HG03354 (cell line): Measurements from ENCODE around the gene SEL1L3.

Source experiments
- ATAC-seq: cut with Tn5 transposase; IDR thresholded peaks from one replicate; pipeline ENCODE4 v1.9.1; 2021; ENCODE audit warnings: mild to moderate bottlenecking; ENCODE audit not compliant: unreplicated experiment, poor library complexity, severe bottlenecking

The SEL1L3 gene

DNA sequence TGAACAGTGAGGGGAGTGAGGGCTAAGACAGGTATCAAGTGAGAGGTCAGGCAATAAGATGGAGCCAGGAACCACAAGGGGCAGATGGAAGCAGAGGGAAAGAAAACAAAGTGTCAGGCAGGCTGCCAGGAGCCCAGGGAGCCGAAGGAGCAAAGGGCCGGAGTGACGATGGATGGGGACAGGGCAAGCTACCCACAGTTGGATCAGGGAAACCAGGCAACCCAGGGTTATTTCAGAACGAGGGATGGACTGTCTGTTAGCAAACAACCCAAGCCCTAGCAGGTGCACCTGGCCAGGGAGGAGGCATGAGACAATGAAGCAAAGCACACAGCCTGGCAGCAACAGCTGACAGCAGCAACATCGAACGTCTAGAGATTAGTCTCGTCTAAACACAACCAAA, 39.2 kb downstream of the SEL1L3 start:
- ATAC-seq = no peak

DNA sequence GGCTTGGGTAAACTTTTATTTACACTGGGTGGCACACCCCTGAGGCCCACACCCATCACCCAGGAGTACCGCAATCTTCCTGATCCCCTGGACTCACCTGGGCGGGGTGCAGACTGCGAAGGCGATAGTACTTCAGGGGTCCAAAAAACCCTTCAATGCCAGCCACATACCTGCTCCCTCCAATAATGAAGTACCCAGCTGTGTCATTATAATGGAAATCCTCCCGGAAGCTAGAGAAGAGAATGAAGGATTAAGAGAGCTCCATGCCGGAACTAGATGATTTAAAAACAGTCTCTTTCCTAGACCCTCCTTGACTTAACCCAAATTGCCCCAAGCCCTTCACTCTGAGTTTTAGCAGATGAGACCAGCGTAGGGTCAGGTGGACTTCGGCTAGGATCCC, 40.9 kb downstream of the SEL1L3 start:
- no peak for ATAC-seq

DNA sequence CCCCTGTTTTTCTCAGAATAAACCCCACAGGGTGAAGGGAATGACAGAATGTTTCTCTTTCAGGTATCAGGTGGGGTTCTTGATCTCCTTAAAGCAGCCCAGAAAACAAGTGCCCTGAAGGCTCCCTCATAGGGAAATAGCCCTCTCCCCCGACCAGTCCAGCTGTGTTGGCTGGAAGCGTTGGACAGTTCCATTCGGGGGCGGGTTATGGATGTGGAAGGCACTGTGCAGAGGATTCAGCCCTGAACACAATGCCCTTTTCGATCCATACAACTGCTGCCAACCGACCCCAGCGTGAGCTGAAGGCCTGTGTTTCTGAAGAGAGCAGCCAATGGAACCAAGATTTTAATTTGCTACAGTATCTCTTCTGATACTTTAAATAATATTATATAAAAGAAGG, 41.5 kb downstream of the SEL1L3 start:
- ATAC-seq = no peak

DNA sequence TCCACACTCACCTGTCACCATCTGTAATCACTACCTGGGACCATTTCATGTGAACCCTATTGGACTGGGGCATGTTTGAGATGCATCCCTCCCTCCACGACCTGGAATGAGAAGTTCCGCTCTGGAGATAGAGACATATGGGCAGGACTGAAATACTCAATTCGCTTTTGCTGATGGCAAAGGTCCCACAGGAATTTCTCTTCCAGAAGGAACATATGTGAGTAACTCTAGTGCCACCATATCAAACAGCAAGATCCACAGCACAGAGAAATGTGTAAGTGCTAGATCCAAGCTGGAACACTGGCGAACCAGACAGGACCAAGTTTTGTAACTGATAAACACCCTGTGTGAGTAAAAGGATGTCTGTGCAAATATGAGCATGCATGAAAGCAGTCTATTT, 43.9 kb downstream of the SEL1L3 start:
- ATAC-seq = no peak

DNA sequence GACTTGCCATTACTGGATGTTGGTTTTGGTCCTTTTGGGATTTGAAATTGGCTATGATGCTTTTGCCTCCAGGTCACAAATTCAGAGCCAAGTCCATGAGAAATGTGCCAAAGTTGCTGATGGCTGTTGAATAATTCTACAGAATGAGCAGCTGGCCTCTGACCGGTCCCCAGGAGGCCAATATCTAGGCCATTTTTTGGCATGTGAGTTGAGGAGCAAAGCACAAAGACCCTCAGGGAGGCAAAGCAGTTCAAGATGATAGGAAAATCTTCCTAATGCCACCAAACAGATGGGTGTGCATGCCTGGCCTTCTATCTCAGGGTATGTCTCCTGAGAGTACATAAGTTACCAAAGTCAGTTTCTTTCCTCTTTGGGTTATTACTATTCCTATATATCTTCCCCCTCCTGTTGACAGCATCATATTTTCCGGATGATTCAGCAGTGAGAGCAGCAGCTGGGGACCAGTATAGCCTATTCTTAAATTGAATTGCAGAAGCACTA, 44.4 kb downstream of the SEL1L3 start:
- no peak for ATAC-seq

DNA sequence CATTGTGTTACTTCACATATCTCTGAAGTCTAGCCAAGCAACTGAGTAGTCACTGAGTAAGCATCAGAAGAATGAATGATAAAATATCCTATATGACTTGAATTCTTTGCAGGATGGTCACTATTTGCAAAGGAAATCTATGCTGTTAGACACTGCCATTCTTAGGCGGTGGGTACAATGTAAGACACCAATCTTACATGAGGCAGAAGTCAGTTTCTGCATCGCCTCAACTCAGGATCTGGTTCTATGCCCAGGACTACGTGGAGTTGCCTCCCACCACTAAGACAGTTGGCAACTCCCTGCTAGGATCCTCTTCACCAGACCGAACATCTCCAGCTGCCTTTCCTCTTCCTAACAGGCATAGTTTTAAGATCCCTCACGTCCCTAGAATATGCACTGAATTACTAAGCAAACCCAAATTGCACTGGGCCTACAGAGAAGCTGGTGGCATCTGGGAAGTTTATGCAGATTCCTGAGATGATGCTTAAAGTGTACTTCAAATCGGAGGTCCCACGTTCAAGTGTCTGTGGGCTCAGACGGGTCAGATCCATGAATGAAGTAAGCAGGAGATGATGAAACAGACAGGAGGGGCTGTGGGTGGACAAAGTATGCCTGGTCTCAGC, 45.6 kb downstream of the SEL1L3 start:
- ATAC-seq = no peak

DNA sequence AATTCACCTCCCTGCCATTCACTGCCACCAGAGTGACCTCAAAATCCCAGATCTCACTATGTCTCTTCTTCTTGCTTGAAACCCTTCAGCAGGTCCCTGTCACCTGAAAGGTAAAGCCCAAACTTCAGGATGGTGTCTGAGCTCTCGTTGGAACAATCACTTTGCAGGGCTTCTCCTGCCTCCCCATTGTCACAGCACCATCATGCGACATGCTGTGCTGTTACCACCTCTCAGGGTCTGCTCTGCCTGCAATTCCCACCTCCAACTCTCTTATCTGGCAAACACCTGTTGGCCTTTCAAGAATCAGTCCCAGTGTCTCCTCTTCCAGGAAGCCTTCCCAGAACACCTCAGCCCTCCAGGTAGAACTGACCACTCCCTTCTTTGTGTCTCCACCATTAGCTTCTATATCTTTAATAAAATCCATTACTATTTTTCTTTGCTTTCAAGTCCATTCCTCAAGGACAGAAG, 46.2 kb downstream of the SEL1L3 start:
- ATAC-seq = no peak

DNA sequence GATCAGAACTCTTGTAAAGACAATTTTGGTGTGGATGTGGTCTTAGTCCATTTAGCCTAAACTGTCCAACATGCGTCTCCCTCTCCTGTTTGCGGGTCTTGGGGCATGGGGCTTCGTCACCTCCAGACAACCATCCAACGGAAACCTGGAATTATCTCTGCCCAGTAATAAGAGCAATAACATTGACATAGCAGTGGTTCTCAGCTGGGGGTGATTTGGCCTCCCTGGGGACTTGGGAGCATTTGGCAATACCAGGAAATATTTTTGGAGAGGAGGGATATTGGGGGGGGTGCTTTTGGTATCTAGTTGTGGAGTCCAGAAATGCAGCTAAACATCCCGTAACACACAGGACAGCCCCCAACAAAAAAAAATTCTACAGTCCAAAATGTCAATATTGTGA, 47.2 kb downstream of the SEL1L3 start:
- ATAC-seq = no peak

DNA sequence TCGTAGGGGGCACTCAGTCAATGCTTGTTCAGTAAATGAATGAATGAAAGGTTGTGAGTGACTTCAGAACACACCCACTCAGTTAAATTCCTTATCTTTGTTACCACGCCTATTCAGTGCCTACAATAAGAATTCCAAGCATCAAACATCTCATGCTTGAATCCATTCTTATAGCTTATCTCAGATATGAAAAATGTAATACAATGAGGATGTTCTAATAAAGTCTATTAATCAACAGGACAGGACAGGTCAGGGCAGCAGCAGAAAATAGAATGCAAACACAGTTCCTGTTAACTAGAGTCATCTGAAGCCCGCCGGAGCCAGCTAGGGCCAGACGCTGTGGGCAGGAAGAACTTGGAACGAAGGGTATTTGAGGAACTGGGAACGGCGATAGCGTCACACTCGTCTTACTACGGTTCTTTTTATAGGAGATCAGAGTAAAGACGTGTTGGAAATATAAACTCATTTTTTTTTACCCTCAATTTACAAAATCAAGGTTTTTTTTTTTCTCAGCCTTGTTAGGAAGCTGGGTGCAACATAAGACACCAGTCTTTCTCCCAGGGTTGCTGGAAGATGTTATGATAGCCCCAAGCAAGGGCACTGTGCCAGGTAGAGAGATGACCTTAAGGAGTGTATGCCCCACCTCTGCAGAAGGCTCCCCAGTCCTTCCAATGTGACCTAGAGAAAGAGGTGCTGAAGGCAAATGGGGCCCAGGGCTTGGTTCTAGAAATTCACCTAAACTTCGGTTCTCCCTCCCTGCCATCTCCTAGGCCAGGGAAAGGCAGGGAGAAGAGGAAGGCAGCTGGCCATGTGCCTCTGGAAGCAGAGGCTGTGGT, 48.3 kb downstream of the SEL1L3 start:
- ATAC-seq = no peak

DNA sequence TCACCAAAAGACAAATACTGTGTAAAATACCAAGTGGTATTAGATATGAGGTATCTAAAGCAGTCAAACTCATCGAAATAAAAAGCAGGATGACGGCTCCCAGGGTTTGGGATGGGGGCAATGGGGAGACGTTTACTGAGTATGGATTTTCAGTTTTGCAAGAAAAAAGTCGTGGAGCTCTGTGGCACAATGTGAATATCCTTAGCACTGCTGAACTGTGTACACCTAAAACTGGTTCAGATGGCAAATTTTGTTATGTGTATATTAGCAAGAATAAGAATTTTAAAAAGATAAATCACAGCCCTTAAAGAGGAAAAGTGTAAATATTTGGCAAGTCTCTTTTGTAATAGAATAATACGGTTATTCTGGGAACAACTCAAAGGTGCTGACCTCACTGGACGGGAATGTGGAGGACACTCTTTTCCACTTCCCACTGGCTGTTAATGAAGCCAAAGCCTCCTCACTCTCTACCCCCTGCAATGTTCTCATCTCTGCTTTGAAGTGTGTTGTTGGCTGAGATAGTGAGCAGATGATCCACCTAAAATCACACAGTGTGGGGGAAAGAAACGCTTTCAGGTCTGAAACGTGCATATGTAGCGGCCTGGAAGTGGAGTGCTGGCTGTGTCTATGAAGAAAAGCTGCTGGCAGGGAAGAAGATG, 49.2 kb downstream of the SEL1L3 start:
- no peak for ATAC-seq

DNA sequence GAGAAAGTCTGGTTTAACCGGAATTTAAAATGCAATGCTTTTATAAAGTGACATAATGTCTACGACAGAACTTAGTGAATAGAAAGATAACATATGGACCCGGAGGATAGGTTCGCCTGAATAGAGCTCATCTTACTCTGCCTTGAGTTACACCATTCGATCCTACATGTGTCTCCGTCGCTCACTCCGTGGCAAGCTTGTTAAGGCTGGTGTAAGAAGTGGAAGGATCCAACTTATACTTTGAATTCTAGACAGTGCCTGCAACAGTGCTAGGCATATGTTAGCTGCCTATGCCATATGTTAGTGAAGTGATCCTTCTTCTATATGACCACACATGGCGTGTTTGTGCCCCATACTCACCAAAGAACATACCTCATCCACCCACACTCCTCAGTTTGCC, 50.9 kb downstream of the SEL1L3 start:
- no peak for ATAC-seq

DNA sequence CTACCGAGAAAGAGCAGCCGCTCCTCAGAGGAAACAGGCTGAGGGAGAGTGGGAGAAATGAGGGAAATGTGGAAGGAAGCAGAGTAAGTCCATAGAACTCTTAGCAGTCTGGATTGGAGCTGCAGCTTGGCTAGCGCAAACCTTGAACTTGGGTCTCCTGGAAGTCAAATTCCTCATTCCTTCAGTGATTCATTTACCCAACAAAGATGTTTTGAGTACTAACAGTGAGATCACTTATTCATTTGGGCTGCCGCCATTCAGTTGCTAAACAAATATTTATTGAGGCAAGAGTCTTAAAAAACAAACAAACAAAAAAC, 51.5 kb downstream of the SEL1L3 start:
- ATAC-seq = no peak

DNA sequence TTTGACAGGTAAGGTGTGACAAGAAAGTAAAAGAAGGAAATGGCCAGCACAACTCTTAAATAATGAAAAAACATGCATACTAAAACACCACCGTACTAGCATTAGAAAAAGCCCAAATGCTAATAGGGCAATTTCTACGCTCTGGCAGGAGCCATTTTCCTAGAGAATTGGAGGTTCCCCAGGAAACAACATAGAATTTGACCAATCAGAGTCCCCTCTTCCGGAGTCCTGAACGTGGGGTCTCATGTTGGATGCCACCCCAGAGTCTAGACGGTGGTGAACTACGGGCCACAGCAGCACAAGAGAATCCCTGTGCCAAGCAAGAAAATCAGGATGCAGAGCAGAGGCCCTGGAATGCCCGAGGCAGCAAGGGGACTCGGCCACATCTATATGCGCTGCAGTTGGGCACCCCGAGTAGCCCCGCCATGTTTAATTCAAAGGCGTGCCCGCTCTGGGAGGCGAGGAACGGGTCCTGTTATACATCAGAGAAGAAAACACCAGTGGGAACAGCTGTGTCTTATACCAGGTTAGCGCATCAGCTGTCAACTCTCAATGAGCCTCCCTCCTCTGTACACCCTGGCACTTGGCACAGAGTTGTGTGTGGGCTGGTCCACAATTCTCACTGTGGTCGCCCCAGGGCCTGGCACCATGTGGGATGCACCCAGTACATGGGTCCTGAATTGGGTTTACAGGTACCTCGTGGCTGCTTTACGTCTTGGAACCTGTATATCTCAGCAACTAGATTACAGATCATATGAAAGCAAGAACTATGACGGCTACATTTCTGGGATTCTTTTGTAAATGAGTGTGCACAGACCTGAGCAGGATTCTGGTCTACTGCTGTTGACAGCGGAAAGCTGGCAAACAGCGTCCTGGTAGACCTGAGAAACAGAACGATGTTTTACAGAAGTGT, 52.1 kb downstream of the SEL1L3 start:
- no peak for ATAC-seq

DNA sequence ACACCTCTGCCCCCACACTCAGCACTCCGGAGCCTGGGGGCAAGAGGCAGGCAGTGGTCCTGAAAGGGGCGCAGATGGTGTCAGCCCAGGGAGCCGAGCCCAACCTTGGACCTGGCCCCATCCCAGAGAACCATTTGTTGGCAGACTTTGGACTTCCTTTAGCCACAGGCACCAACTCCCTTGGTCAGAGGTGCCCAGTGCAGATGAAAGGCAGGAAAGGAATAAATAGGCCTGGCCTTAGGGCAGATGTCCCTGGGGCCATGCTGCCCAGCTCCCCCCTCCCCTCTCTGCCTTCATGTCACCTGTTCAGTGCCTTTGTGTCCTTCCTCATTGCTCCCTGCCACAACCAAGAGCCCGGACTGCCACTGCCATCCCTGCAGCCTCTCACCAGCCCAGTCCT, 52.8 kb downstream of the SEL1L3 start:
- ATAC-seq = no peak

DNA sequence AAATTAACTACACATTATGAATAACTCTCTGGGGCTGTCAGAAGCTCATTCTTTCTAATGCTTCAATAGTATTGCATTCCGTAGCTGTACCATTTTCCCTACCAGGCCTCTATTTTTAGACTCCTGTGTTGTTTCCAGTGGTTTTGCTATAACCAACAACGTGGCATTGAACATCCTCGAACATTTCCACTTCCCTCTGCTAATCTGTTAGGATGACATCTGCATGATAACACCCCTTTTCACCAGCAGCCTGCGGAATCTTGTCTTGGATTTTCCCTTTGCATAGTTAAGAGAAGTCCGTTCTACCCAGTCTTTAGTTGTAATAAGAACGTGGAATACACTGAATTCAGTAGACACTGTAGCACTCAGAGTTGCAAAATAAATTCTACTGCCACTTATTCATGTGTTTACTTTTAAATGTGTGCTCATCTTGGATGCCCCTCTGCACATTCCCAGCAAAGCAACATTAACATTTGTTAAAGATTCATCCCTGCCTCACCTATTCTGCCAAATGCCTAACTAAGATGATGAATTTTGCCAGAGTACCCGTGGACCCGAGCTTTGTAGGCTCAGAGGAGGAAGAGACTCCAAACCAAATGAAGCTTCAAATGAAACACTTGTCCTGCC, 55.6 kb downstream of the SEL1L3 start:
- ATAC-seq = no peak

DNA sequence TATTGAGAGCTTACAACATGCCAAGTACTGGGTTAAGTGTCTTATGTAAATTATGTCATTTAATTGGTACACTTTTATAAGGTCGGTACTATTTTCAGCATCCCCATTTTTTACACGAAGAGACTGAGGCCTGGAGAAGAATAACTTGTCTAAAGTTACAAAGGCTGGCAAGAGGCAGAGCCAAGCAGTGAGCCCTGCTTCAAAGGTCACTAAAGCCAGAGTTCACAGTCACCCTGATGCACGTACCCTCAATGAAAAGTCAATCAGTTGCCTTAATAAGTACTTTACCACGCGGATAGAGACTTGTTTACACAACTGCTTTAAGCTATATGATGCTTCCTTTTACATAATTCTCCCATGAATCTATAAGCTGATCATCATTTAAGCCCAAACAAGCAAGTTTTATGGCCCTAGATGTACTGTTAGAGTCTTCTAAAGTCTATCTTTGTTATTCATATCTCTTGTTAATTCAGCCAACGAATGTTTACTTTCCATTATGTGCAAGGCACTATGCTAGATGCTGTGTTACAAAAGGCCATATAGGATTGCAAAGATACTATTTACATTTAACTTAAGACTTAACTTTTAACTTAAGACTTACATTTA, 57.4 kb downstream of the SEL1L3 start:
- ATAC-seq = no peak

DNA sequence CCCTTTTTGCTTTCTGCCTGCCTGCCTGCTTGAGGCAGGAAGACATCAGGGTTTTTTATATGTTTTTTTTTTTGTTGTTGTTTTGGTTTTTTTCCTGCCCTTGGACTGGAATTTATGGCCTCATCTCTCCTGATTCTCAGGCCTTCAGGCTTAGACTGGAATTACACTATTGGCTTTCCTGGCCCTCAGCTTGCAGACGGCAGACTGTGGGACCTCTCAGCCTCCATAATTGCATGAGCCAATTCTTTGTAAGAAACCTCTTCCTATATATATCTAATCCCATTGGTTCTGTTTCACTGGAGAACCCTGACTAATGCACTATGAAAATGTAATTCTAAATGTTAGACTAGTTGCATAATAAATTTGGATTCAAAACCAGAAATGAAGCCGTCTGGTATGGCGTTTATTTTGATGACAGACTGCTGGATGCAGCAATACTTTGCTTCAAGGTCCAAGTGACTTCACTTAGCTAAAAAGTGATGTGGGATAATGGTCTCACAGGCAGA, 59.0 kb downstream of the SEL1L3 start:
- ATAC-seq = no peak

DNA sequence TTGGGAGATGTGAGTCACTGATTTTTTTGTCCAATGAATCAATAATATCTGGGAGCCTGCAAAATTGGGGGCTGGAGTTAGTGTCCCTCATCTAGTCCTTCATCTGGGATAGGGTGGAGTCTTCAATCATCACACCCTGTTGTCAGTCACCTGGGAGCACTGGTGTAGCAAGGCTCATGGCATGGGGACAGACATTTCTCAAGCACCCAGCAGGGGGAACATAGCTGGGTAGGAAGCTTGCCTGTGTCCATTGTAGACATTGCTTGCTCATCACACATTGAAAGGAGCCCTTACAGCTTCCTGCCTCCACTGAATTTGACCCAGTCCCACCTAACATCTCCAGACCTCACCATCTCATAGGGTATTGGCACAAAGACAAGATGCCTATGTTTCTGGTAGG, 61.2 kb downstream of the SEL1L3 start:
- no peak for ATAC-seq

DNA sequence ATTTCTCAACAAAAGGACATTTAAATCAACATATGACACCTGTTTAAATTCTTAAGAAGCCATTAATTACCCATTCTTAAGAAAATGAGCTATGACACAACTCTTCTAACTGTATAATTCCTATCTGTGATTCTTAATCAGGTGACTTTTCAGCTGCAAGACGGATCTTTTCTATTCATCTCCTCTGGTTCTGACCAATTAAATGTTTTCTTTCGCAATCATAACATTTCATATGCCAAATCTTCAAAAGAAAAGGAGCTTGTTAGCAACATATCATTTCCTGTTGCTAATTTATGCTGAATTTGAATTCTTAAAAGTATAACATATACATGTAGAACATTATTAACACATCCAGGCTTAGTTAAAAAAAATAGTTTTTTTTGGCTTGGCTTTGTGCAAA, 62.5 kb downstream of the SEL1L3 start:
- ATAC-seq = no peak
